GM19468 (cell line): ENCODE measurements around the gene BSND.
"Not testable (repeated sequence)": the region's sequence is repeated elsewhere in the genome, so short reads cannot be mapped to it uniquely, and the experiment has no call there.

ENCODE experiments used
- ATAC-seq: cut with Tn5 transposase; IDR thresholded peaks from one replicate; pipeline ENCODE4 v1.9.1; 2021; ENCODE audit warnings: mild to moderate bottlenecking, moderate library complexity, moderate number of reproducible peaks; ENCODE audit not compliant: unreplicated experiment; ENCODE audit errors: extremely low read depth

Gene BSND

GRCh38 chr1:55010887-55011217, 12.1 kb downstream of the BSND start:
- no peak for ATAC-seq

- ATAC-seq: no peak
These were observed 13.9 kb downstream of the BSND start for GRCh38 chr1:55012661-55013060.

- no peak for ATAC-seq
These were observed 16.4 kb downstream of the BSND start for GRCh38 chr1:55015123-55015522.

GRCh38 chr1:55015731-55016620, 17.2 kb downstream of the BSND start:
- ATAC-seq: no peak

GRCh38 chr1:55018395-55018794, 19.7 kb downstream of the BSND start:
- no peak for ATAC-seq

- ATAC-seq: no peak
These were observed 23.3 kb downstream of the BSND start for GRCh38 chr1:55021942-55022546.

- not testable (repeated sequence) for ATAC-seq
These were observed 25.4 kb downstream of the BSND start for GRCh38 chr1:55024163-55024562.

GRCh38 chr1:55026682-55027081, 27.9 kb downstream of the BSND start:
- ATAC-seq: not testable (repeated sequence)

- not testable (repeated sequence) for ATAC-seq
These were observed 32.4 kb downstream of the BSND start for GRCh38 chr1:55031098-55031497.

- ATAC-seq: no peak
These were observed 34.5 kb downstream of the BSND start for GRCh38 chr1:55033265-55033614.

- ATAC-seq: no peak
These were observed 35.9 kb downstream of the BSND start for GRCh38 chr1:55034476-55035133.

GRCh38 chr1:55035904-55036303, 37.2 kb downstream of the BSND start:
- ATAC-seq: no peak

- ATAC-seq: no peak
These were observed 39.2 kb downstream of the BSND start for GRCh38 chr1:55037733-55038551.

GRCh38 chr1:55038552-55038838, 39.8 kb downstream of the BSND start:
- ATAC-seq: no peak

GRCh38 chr1:55038974-55039341, 40.2 kb downstream of the BSND start:
- ATAC-seq: no peak

- no peak for ATAC-seq
These were observed 40.8 kb downstream of the BSND start, which contains the start of gene PCSK9 for GRCh38 chr1:55039342-55040082. Gene PCSK9, plus strand, starts transcription at chr1:55039548. Its CDS starts 290 bp downstream, at chr1:55039838.

GRCh38 chr1:55040083-55040932, 41.6 kb downstream of the BSND start:
- no peak for ATAC-seq

GRCh38 chr1:55040933-55041494, 42.3 kb downstream of the BSND start:
- ATAC-seq: no peak

- ATAC-seq: no peak
These were observed 42.9 kb downstream of the BSND start for GRCh38 chr1:55041613-55042012.
